Astrocyte of the cerebellum (primary cell): ENCODE data around the gene PRDX2.
A peak's percentile ranks its signal among the peaks of the same experiment; 100 is the strongest.

ENCODE experiments used
- DNase-seq: peaks from one replicate; pipeline ENCODE4 v3.0.0-alpha.2; 2011; ENCODE audit warnings: low read depth
- H3K4me3 ChIP-seq: 2 replicates; pipeline ENCODE4 v1.5.1; 2011; ENCODE audit warnings: mild to moderate bottlenecking, low read depth, low read length, moderate library complexity
- CTCF ChIP-seq: IDR thresholded peaks from 2 replicates; pipeline ENCODE4 v1.5.1; 2012; ENCODE audit warnings: low read length, low read depth, moderate library complexity, mild to moderate bottlenecking; ENCODE audit errors: missing control alignments
- in situ Hi-C: cut with HindIII; loops from 2 replicates; pipeline ENCODE4 v1.10.0; 2017; ENCODE audit warnings: low sequenced_read_pairs

Gene PRDX2

GRCh38 chr19:12796146-12797071 is 5.2 kb downstream of the PRDX2 start:
- in situ Hi-C loops, result no loop called here
- DNase-seq, result peak; percentile 60
- peak; percentile 90 for TF ChIP-seq CTCF
- H3K4me3 ChIP-seq, result no peak overlapping the region

GRCh38 chr19:12794971-12795381 is 6.6 kb downstream of the PRDX2 start:
- no peak for DNase-seq
- H3K4me3 ChIP-seq, result no peak overlapping the region

GRCh38 chr19:12794196-12794941 is 7.2 kb downstream of the PRDX2 start:
- peak overlapping the region; percentile 96 for H3K4me3 ChIP-seq
- TF ChIP-seq CTCF, result no peak
- DNase-seq, result no peak
- in situ Hi-C loops, result no loop called here

More at GRCh38 chr19:12794971-12795381, 6.6 kb downstream of the PRDX2 start:
- in situ Hi-C loops, result no loop called here
- TF ChIP-seq CTCF, result no peak

GRCh38 chr19:12793290-12794195 is 8.1 kb downstream of the PRDX2 start:
- peak; percentile 87 for DNase-seq
- in situ Hi-C loops, result no loop called here
- H3K4me3 ChIP-seq, result peak overlapping the region; percentile 96
- TF ChIP-seq CTCF, result no peak

- TF ChIP-seq CTCF, result no peak
- DNase-seq, result no peak
- in situ Hi-C loops, result no loop called here
- peak overlapping the region; percentile 96 for H3K4me3 ChIP-seq
Observed at GRCh38 chr19:12792853-12793289, 8.7 kb downstream of the PRDX2 start.
